CD4-positive, CD25-positive, alpha-beta regulatory T cell (primary cell): ENCODE data around the gene KCNQ2. TPM values are rescaled to one million over a fixed set of nuclear protein-coding genes. Genes with fewer than 3 reads are reported as not detected.

Source experiments
- ATAC-seq, 2 donors: fragments of 150-1000 bp; cut with Tn5 transposase; one replicate each; pipeline ENCODE4 v1.10.0; 2021; ENCODE audit warnings: low read depth in 2 of 2, moderate number of reproducible peaks in 2 of 2, moderate library complexity in 1 of 2
- DNase-seq, 3 donors: peaks; one replicate each; pipeline versions ENCODE4 v3.0.0 to v3.0.0-alpha.2; 2012 to 2022; ENCODE audit warnings: mixed read lengths in 1 of 3
- H3K27ac ChIP-seq: one replicate; pipeline ENCODE4 v1.7.0; 2013; ENCODE audit warnings: mild to moderate bottlenecking, low read length; ENCODE audit not compliant: insufficient read depth, poor library complexity, severe bottlenecking
- H3K27me3 ChIP-seq: one replicate; pipeline ENCODE4 v1.7.0; 2013; ENCODE audit warnings: low read length; ENCODE audit not compliant: control insufficient read depth, insufficient read depth
- H3K36me3 ChIP-seq: one replicate; pipeline ENCODE4 v1.7.0; 2013; ENCODE audit warnings: mild to moderate bottlenecking, low read length, moderate library complexity; ENCODE audit not compliant: control insufficient read depth, insufficient read depth
- H3K4me1 ChIP-seq: 2 replicates; pipeline ENCODE4 v1.7.0; 2013; ENCODE audit warnings: mild to moderate bottlenecking, low read length; ENCODE audit not compliant: insufficient read depth, control insufficient read depth, poor library complexity, severe bottlenecking
- H3K4me3 ChIP-seq: one replicate; pipeline ENCODE4 v1.7.0; 2013; ENCODE audit warnings: low read depth, mild to moderate bottlenecking, low read length, moderate library complexity
- H3K9me3 ChIP-seq, 2 experiments: 1 replicate in 1 of 2; 2 replicates in 1 of 2; pipeline ENCODE4 v1.7.0; 2013; ENCODE audit warnings: low read length in 2 of 2, mild to moderate bottlenecking in 1 of 2, moderate library complexity in 1 of 2; ENCODE audit not compliant: control insufficient read depth in 2 of 2
- H3K27ac Mint-ChIP-seq, 3 donors: one replicate each; pipeline ENCODE4 v1.8.0; 2020 to 2022; ENCODE audit warnings: mild to moderate bottlenecking in 3 of 3, mixed read lengths in 3 of 3, moderate library complexity in 2 of 3
- H3K27me3 Mint-ChIP-seq: one replicate; pipeline ENCODE4 v1.8.0; 2022; ENCODE audit warnings: mild to moderate bottlenecking, mixed read lengths
- H3K36me3 Mint-ChIP-seq: one replicate; pipeline ENCODE4 v1.8.0; 2020; ENCODE audit warnings: mixed read lengths
- H3K4me1 Mint-ChIP-seq, 4 donors: one replicate each; pipeline ENCODE4 v1.8.0; 2020 to 2022; ENCODE audit warnings: mixed read lengths in 4 of 4, mild to moderate bottlenecking in 1 of 4
- H3K4me3 Mint-ChIP-seq, 4 donors: one replicate each; pipeline ENCODE4 v1.8.0; 2020 to 2022; ENCODE audit warnings: mild to moderate bottlenecking in 4 of 4, mixed read lengths in 4 of 4, moderate library complexity in 3 of 4
- H3K9me3 Mint-ChIP-seq, 7 donors: one replicate each; pipeline ENCODE4 v1.8.0; 2020 to 2022; ENCODE audit warnings: mixed read lengths in 7 of 7, mild to moderate bottlenecking in 3 of 7, moderate library complexity in 2 of 7
- polyA plus RNA-seq, 4 donors: library from polyadenylated mRNA; unstranded; fragments of 300-500 nt; fragmentation: Illumina TruSeq; gene quantifications; one replicate each; pipeline ENCODE4 v1.2.3, GENCODE V29; 2021
- total RNA-seq: library from RNA; stranded (reverse); gene quantifications from one replicate; pipeline ENCODE4 v1.2.3, GENCODE V29; 2022

Gene KCNQ2
- total and polyA plus RNA-seq, 5 donors from 2014 or later, result 0.77 to 1.1 (median 0.89) TPM; not detected in 2

DNA sequence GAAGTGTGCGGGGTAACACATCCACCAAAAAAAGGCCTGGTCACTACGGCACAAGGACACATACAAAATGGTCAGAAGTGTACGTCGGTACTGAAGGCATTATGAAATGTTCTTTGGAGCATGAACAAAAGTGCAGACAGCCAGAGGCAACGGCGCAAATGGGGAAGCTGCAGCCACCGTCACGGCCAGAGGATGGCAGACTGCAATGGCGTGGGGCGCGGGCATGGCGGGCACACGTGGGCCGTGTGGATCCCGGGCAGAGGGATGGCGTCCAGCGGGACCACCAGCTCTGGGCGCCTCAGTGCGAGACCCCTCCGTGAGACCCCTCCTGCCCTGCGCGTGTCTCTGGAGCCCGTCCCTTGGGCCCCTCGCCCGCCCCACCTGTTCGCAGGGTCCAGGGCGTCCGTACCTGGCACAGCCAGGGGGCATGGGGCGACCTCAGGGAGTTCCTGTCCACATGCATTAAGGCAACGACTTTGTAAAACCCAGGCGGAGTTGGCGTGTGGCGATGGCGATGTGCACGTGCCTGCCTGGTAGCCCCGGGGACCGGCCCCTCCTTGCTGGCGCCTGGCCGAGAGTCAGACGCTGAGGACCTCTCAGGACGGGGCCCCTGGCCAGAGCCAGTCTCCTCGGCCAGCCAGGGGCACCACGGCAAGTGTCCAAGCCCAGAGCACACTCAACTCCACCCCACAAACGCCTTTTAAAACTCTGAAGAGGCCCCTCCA lies 71.8 kb downstream of the KCNQ2 start:
- no peaks in the 10 kb centered on the region for H3K36me3 Mint-ChIP-seq
- H3K9me3 Mint-ChIP-seq, result peaks cover 0 to 3% (median 0%) of the 10 kb centered on the region in 7 donors
- Histone ChIP-seq H3K4me3 (no peak overlapping the region), H3K9me3 (no peaks in the 10 kb centered on the region), H3K36me3 (no peaks in the 10 kb centered on the region), H3K4me1 (no peaks in the 10 kb centered on the region), H3K27ac (no peak overlapping the region), H3K27me3 (no peaks in the 10 kb centered on the region)
- no peak overlapping the region for H3K4me3 Mint-ChIP-seq
- DNase-seq, result no peak
- H3K4me1 Mint-ChIP-seq, result no peaks in the 10 kb centered on the region
- ATAC-seq, result no peak
- no peak overlapping the region for H3K27ac Mint-ChIP-seq
- H3K27me3 Mint-ChIP-seq, result peaks cover 4% of the 10 kb centered on the region

DNA sequence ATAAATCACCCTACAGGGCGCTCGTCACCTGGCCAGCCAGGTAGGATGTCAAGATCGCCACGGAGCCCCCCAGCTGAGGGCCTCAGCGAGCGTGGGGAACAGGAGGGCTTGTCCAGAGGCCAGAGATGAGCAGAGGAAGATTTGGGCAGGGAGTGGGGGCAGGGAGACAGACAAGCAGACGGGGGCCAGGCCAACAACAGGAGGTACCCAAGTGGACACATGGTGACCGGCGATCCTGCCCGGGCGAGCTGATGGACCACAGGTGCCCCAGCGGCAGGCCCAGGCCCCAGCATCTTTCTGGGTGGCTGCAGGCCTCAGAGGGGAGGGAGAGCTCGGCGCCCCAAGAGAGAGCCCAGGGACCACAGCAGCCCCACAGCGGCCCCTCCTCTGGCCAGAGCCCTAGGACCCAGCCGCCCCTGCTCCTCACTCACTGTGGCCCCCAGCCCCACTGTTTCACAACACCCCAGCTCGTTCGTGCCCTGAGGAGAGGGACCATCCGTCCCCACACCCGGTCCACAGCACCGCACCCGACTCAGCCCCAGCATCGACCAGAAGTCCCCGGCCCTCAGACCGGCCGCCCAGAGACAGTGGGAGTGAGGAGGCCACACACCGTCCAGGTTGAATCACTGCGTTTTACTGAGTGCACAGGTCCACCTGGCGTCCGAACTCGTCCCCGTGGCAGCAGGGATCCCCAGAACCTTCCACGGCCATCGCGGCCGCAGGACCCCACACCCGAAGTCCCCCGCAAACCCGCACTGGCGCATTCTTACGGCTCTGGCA lies 72.7 kb downstream of the KCNQ2 start:
- Mint-ChIP-seq H3K4me1 (no peaks in the 10 kb centered on the region), H3K4me3 (no peak overlapping the region), H3K27ac (no peak overlapping the region), H3K27me3 (peaks cover 4% of the 10 kb centered on the region), H3K9me3 (peaks cover 0 to 3% (median 0%) of the 10 kb centered on the region in 7 donors), H3K36me3 (no peaks in the 10 kb centered on the region)
- Histone ChIP-seq H3K4me1 (no peaks in the 10 kb centered on the region), H3K27me3 (no peaks in the 10 kb centered on the region), H3K9me3 (no peaks in the 10 kb centered on the region), H3K36me3 (no peaks in the 10 kb centered on the region), H3K4me3 (no peak overlapping the region), H3K27ac (no peak overlapping the region)
- no peak for ATAC-seq
- no peak for DNase-seq

DNA sequence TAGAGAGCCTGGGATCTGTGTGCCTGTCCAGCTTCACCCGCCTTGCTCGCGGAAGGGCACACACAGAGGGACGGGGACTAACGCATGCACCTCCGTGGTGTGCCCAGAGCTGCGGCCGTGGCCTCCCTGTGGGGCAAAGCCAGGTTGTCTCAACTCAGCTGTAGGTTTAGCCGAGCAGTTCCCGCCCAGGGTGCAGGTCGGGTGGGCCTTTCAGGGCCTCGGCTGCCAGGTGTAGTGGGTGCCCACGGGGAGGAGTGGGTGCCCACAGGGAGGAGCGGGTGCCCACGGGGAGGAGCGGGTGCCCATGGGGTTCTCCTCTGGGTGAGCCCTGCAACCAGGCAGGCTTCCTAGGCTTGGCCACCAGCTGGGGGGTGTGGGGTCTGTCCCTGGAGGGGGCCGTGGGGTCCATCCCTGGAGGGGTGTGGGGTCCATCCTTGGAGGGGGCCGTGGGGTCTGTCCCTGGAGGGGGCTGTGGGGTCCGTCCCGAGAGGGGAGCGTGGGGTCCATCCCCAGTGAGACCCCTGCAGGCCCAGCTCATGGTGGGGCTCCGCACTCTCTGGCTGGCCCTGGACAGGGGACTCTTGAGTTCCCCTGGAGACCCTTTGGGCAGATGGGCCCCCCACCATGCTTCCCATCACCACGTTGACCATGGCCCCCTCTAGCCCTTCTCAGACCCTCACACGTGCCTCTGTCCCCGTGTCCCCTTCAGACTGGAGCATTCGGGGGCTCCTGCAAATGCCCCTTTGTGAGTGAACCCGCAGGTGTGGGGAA lies 73.5 kb downstream of the KCNQ2 start:
- H3K9me3 ChIP-seq, result no peaks in the 10 kb centered on the region
- no peak for ATAC-seq
- H3K27me3 ChIP-seq, result no peaks in the 10 kb centered on the region
- H3K9me3 Mint-ChIP-seq, result peaks cover 0 to 3% (median 0%) of the 10 kb centered on the region in 7 donors
- no peak overlapping the region for H3K27ac ChIP-seq
- no peaks in the 10 kb centered on the region for H3K36me3 ChIP-seq
- no peaks in the 10 kb centered on the region for H3K4me1 ChIP-seq
- H3K27me3 Mint-ChIP-seq, result peaks cover 4% of the 10 kb centered on the region
- H3K4me3 ChIP-seq, result no peak overlapping the region
- H3K27ac Mint-ChIP-seq, result no peak overlapping the region
- DNase-seq, result no peak
- H3K4me1 Mint-ChIP-seq, result no peaks in the 10 kb centered on the region
- H3K36me3 Mint-ChIP-seq, result no peaks in the 10 kb centered on the region
- no peak overlapping the region for H3K4me3 Mint-ChIP-seq

DNA sequence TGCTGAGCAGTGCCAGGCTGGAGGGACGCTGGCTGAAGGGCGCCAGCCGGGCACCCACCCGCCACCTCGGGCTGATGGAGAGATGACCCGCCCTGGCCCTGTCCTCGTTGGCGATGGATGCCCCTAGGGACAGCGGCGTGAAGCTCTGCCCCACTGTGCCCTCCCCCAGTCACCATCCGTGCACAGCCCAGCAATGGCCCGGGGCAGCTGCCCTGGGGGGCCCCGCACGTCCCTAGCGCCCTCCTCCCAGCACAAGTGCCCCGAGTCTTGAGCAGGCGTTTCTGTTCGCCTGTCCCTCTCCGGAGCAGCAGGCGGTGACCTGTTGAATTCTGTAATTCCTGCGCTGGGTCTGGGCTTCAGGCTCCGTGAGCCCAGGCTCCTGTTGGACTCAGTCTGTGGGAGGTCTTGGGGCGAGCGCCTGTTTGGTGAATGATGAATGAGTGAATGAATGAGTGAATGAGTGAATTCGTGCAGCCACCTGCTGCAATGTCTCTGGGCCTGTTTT lies 74.5 kb downstream of the KCNQ2 start:
- Mint-ChIP-seq H3K4me3 (no peak overlapping the region), H3K27me3 (peaks cover 4% of the 10 kb centered on the region), H3K4me1 (no peaks in the 10 kb centered on the region), H3K9me3 (peaks cover 0 to 3% (median 0%) of the 10 kb centered on the region in 7 donors), H3K27ac (no peak overlapping the region), H3K36me3 (no peaks in the 10 kb centered on the region)
- Histone ChIP-seq H3K27ac (no peak overlapping the region), H3K4me1 (no peaks in the 10 kb centered on the region), H3K27me3 (no peaks in the 10 kb centered on the region), H3K36me3 (no peaks in the 10 kb centered on the region), H3K4me3 (no peak overlapping the region), H3K9me3 (no peaks in the 10 kb centered on the region)
- DNase-seq (no peak), ATAC-seq (no peak)

DNA sequence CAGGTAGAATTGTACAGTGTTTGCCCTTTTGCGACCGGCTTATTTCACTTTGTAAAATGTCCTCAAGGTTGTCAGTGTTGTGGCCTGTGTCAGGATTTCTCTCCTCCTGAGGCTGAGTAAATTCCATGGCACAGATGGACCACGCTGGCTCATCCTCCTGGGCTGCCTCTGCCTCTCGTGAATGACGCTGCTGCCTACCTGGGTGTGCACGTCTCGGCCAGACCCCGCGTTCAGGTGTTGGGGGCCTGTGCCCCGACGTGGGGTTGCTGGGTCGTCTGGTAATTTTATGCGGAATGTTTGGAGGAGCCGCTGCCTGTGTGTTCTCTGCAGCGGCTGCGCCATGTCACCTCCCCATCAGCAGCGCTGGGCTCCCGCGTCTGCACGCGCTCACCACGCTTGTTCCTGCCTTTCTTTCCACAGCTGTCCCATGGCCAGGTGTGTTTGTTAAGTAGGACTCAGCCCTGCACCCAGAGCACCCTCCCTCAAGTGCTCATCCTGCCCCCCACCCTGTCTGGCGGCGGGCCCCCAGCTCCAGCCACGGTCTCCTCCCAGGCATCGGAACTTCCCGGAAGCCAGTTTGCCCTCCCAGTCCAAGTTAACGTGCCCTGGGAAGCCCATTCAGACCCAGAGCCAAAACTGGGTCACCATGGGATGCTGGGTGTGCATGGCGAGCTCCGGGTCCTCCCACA lies 75.2 kb downstream of the KCNQ2 start:
- Histone ChIP-seq H3K4me1 (no peaks in the 10 kb centered on the region), H3K27ac (no peak overlapping the region), H3K27me3 (no peaks in the 10 kb centered on the region), H3K36me3 (no peaks in the 10 kb centered on the region), H3K4me3 (no peak overlapping the region), H3K9me3 (no peaks in the 10 kb centered on the region)
- Mint-ChIP-seq H3K4me3 (no peak overlapping the region), H3K36me3 (no peaks in the 10 kb centered on the region), H3K27me3 (peaks cover 2% of the 10 kb centered on the region), H3K4me1 (no peaks in the 10 kb centered on the region), H3K9me3 (peaks cover 0 to 3% (median 0%) of the 10 kb centered on the region in 7 donors), H3K27ac (no peak overlapping the region)
- DNase-seq (no peak), ATAC-seq (no peak)

DNA sequence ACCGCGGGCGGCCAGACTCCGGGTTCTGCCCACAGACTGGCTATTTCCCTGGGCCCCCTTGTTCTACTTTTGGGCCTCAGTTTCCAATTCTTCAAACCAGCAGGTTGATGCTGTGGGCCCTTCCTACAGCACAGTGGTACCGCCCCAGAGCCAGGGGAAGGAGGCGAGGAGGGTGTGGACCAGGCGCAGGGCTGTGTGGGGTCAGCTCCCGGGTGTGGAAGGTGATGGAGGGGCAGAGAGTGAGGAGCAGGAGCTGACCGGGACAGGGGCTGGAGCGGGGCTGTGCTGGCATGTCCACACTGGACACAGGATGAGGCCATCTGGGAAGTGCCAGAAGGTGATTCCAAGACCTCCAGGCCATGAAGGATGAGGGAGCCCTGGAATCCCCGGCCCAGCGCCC lies 76.2 kb downstream of the KCNQ2 start:
- Histone ChIP-seq H3K27me3 (no peaks in the 10 kb centered on the region), H3K4me1 (no peaks in the 10 kb centered on the region), H3K36me3 (no peaks in the 10 kb centered on the region), H3K4me3 (no peak overlapping the region), H3K27ac (no peak overlapping the region), H3K9me3 (no peaks in the 10 kb centered on the region)
- H3K27ac Mint-ChIP-seq, result no peak overlapping the region
- H3K36me3 Mint-ChIP-seq, result no peaks in the 10 kb centered on the region
- DNase-seq (no peak), ATAC-seq (no peak)
- H3K4me3 Mint-ChIP-seq, result no peak overlapping the region
- no peaks in the 10 kb centered on the region for H3K4me1 Mint-ChIP-seq
- no peaks in the 10 kb centered on the region for H3K27me3 Mint-ChIP-seq
- H3K9me3 Mint-ChIP-seq, result peaks cover 0 to 2% (median 0%) of the 10 kb centered on the region in 7 donors

DNA sequence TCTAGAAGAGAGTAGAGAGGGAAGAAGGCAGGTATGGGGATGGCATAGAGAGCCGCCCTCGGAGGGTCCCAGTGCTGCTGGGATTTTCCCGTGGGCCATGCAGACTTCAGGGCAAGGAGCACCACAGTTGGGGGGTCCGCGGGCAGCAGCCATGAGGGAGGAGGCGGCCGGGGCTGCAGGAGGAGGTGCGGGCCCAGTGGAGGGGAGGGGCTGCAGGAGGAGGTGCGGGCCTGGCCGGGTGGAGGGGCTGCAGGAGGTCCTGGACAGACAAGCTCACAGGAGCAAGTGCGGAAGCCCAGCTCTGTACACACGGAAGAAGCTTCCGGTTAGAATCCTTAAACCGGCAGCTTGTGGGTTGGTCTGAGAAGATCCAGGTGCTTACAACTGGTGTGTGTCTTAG lies 76.7 kb downstream of the KCNQ2 start:
- Mint-ChIP-seq H3K4me3 (no peak overlapping the region), H3K4me1 (no peaks in the 10 kb centered on the region), H3K9me3 (peaks cover 0 to 2% (median 0%) of the 10 kb centered on the region in 7 donors), H3K27me3 (no peaks in the 10 kb centered on the region), H3K27ac (no peak overlapping the region), H3K36me3 (no peaks in the 10 kb centered on the region)
- Histone ChIP-seq H3K36me3 (no peaks in the 10 kb centered on the region), H3K9me3 (no peaks in the 10 kb centered on the region), H3K27ac (no peak overlapping the region), H3K4me1 (no peaks in the 10 kb centered on the region), H3K27me3 (no peaks in the 10 kb centered on the region), H3K4me3 (no peak overlapping the region)
- DNase-seq, result no peak
- no peak for ATAC-seq
